HCT116 (cell line): Measurements from ENCODE around the gene CST8. TPM values are rescaled to one million over a fixed set of nuclear protein-coding genes. Genes with fewer than 3 reads are reported as not detected.

Source experiments
- ATAC-seq: fragments of 200-7000 bp; cut with Tn5 transposase; 2 replicates; pipeline ENCODE4 v1.9.1; 2020; ENCODE audit warnings: mild to moderate bottlenecking, moderate library complexity
- BruUV-seq: library from RNA; stranded (reverse); fragments of 400-500 nt; replicated peaks from 2 replicates; lab custom pipeline; 2021; lab: Mats Ljungman, UMichigan
- CTCF ChIA-PET: fragments of 300-600 bp; sonication (Branson Sonifier 250); formaldehyde crosslinking; loops from one replicate; lab custom pipeline; 2021; ENCODE audit warnings: antibody characterized with exemption; lab: Charles Lee
- POLR2A ChIA-PET: fragments of 300-600, 350-600 bp; sonication (Branson Sonifier 250); formaldehyde crosslinking; loops from one replicate; lab custom pipeline; 2021; ENCODE audit warnings: antibody characterized with exemption; lab: Charles Lee
- RAD21 ChIA-PET, 2 experiments: fragments of 300-600 bp; sonication (Branson Sonifier 250); formaldehyde crosslinking; loops; one replicate each; lab custom pipeline; 2023; ENCODE audit warnings: low total read pairs in 2 of 2; ENCODE audit not compliant: uncharacterized antibody in 2 of 2, unreplicated experiment in 2 of 2, low non-redundant PET in 1 of 2; lab: Charles Lee
- DNase-seq: peaks from one replicate; pipeline ENCODE4 v3.0.0-alpha.2; 2010; ENCODE audit warnings: low read depth, low spot score
- H2AFZ ChIP-seq: fragments of 200-600 bp; shearing (Covaris generic), sonication (generic); 2 replicates; pipeline ENCODE4 v1.6.1; 2017; ENCODE audit warnings: low read depth, mixed run types, mixed read lengths, antibody characterized with exemption, low read length; ENCODE audit not compliant: poor library complexity, severe bottlenecking
- H3K27ac ChIP-seq: 2 replicates; pipeline ENCODE4 v1.5.1; 2012; ENCODE audit warnings: low read depth, low read length
- H3K27me3 ChIP-seq: fragments of 200-600 bp; sonication (generic); 2 replicates; pipeline ENCODE4 v1.6.1; 2016; ENCODE audit warnings: mixed run types, low read length, mixed read lengths; ENCODE audit not compliant: insufficient read depth
- H3K36me3 ChIP-seq, 2 experiments: fragments of 200-500 bp in 1 of 2; fragments of 200-600 bp in 1 of 2; sonication (Bioruptor generic) in 1 of 2; sonication (generic) in 1 of 2; 2 replicates each; pipeline versions ENCODE4 v1.5.1 to v1.6.1; 2014 to 2016; ENCODE audit warnings: low read length in 2 of 2, inconsistent platforms in 1 of 2, mixed read lengths in 1 of 2, mixed run types in 1 of 2; ENCODE audit not compliant: insufficient read depth in 2 of 2, control insufficient read depth in 1 of 2
- H3K4me1 ChIP-seq, 2 experiments: fragments of 200-600 bp in 1 of 2; sonication (generic) in 1 of 2; 2 replicates each; pipeline versions ENCODE4 v1.5.1 to v1.6.1; 2012 to 2017; ENCODE audit warnings: low read length in 2 of 2, inconsistent platforms in 1 of 2, mild to moderate bottlenecking in 1 of 2, mixed read lengths in 1 of 2, mixed run types in 1 of 2, moderate library complexity in 1 of 2; ENCODE audit not compliant: insufficient read depth in 2 of 2, control insufficient read depth in 1 of 2
- H3K4me2 ChIP-seq: fragments of 200-600 bp; sonication (generic); 2 replicates; pipeline ENCODE4 v1.6.1; 2017; ENCODE audit warnings: mixed run types, low read length, mixed read lengths
- H3K4me3 ChIP-seq, 2 experiments: fragments of 200-600 bp in 1 of 2; sonication (generic) in 1 of 2; replicated peaks in 1 of 2; 2 replicates each; pipeline ENCODE4 v1.5.1; 2011 to 2016; ENCODE audit warnings: low read length in 2 of 2, control low read depth in 1 of 2, low read depth in 1 of 2, mild to moderate bottlenecking in 1 of 2, mixed read lengths in 1 of 2, mixed run types in 1 of 2
- H3K79me2 ChIP-seq: fragments of 200-600 bp; sonication (generic); 2 replicates; pipeline ENCODE4 v1.6.1; 2017; ENCODE audit warnings: mild to moderate bottlenecking, mixed run types, low read length, moderate library complexity, mixed read lengths; ENCODE audit not compliant: insufficient read depth
- H3K9ac ChIP-seq: fragments of 200-600 bp; sonication (generic); 2 replicates; pipeline ENCODE4 v1.6.1; 2016; ENCODE audit warnings: low read length, mixed read lengths
- H3K9me2 ChIP-seq: fragments of 200-600 bp; sonication (generic), shearing (Covaris generic); 2 replicates; pipeline ENCODE4 v1.6.1; 2017; ENCODE audit warnings: mixed run types, mild to moderate bottlenecking, moderate library complexity; ENCODE audit not compliant: insufficient read depth
- H3K9me3 ChIP-seq, 2 experiments: fragments of 200-500 bp in 1 of 2; fragments of 200-600 bp in 1 of 2; sonication (Bioruptor generic) in 1 of 2; sonication (generic) in 1 of 2; 2 replicates each; pipeline ENCODE4 v1.6.1; 2014 to 2017; ENCODE audit warnings: low read length in 2 of 2, mixed read lengths in 2 of 2, inconsistent platforms in 1 of 2, low read depth in 1 of 2, mild to moderate bottlenecking in 1 of 2, mixed run types in 1 of 2, moderate library complexity in 1 of 2; ENCODE audit not compliant: control insufficient read depth in 1 of 2, insufficient read depth in 1 of 2
- H4K20me1 ChIP-seq: fragments of 200-600 bp; sonication (generic), shearing (Covaris generic); 2 replicates; pipeline ENCODE4 v1.6.1; 2017; ENCODE audit warnings: mixed run types, mild to moderate bottlenecking, moderate library complexity; ENCODE audit not compliant: insufficient read depth
- CBX3 ChIP-seq: IDR thresholded peaks from 2 replicates; pipeline ENCODE4 v1.6.1; 2012; ENCODE audit warnings: low read depth
- CEBPB ChIP-seq: IDR thresholded peaks from 2 replicates; pipeline ENCODE4 v1.6.1; 2012; ENCODE audit warnings: low read depth
- EZH2 ChIP-seq: fragments of 200-600 bp; sonication (generic); IDR thresholded peaks from 2 replicates; pipeline ENCODE4 v1.6.1; 2017; ENCODE audit warnings: antibody characterized with exemption, mixed run types
- EZH2phosphoT487 ChIP-seq: fragments of 200-600 bp; IDR thresholded peaks from 2 replicates; pipeline ENCODE4 v1.6.1; 2018; ENCODE audit warnings: antibody characterized with exemption, borderline replicate concordance
- MAX ChIP-seq: IDR thresholded peaks from 2 replicates; pipeline ENCODE4 v1.6.1; 2012
- POLR2A ChIP-seq: IDR thresholded peaks from 2 replicates; pipeline ENCODE4 v1.7.0; 2011; ENCODE audit warnings: borderline replicate concordance; ENCODE audit not compliant: insufficient read depth, insufficient read length; ENCODE audit errors: extremely low read depth
- POLR2AphosphoS5 ChIP-seq: IDR thresholded peaks from 2 replicates; pipeline ENCODE4 v1.6.1; 2011; ENCODE audit warnings: mild to moderate bottlenecking, low read depth, low read length, moderate library complexity
- SIN3A ChIP-seq: IDR thresholded peaks from 2 replicates; pipeline ENCODE4 v1.6.1; 2012; ENCODE audit warnings: low read depth
- SP1 ChIP-seq: IDR thresholded peaks from 2 replicates; pipeline ENCODE4 v1.6.1; 2012; ENCODE audit warnings: low read depth
- SRF ChIP-seq: IDR thresholded peaks from 2 replicates; pipeline ENCODE4 v1.6.1; 2012; ENCODE audit warnings: low read depth
- TCF7L2 ChIP-seq: IDR thresholded peaks from 2 replicates; pipeline ENCODE4 v1.7.0; 2011; ENCODE audit warnings: borderline replicate concordance, inconsistent platforms; ENCODE audit not compliant: insufficient read depth, insufficient read length; ENCODE audit errors: extremely low read depth
- ZBTB33 ChIP-seq: IDR thresholded peaks from 2 replicates; pipeline ENCODE4 v1.6.1; 2011; ENCODE audit warnings: mild to moderate bottlenecking, low read length, moderate library complexity; ENCODE audit not compliant: insufficient replicate concordance; ENCODE audit errors: extremely low read depth
- ZFX ChIP-seq: fragments of 450-650 bp; IDR thresholded peaks from 2 replicates; pipeline ENCODE4 v1.6.1; 2017
- ZNF274 ChIP-seq: fragments of 200-500 bp; sonication (Bioruptor generic); IDR thresholded peaks from 2 replicates; pipeline ENCODE4 v1.6.1; 2014; ENCODE audit warnings: mild to moderate bottlenecking, low read depth, low read length, inconsistent platforms
- intact Hi-C: fragments of 100-400 bp; cut with micrococcal nuclease; formaldehyde crosslinking; loops from 2 replicates; pipeline ENCODE4 v1.10.0; 2022
- total RNA-seq: library from RNA; stranded (reverse); gene quantifications from one replicate; pipeline ENCODE4 v1.2.1, GENCODE V29; 2021; ENCODE audit not compliant: unreplicated experiment

Gene CST8
- total RNA-seq, 1 experiment from 2014 or later: not detected

- Histone ChIP-seq H3K4me2 (no peak overlapping the region), H3K27ac (no peak overlapping the region), H3K9ac (no peak overlapping the region), H3K36me3 (no peaks in the 10 kb centered on the region), H3K27me3 (no peaks in the 10 kb centered on the region), H3K9me3 (no peaks in the 10 kb centered on the region), H3K4me3 (no peak overlapping the region), H3K9me2 (no peaks in the 10 kb centered on the region), H4K20me1 (no peaks in the 10 kb centered on the region), H3K79me2 (no peaks in the 10 kb centered on the region), H3K4me1 (no peaks in the 10 kb centered on the region), H2AFZ (no peak overlapping the region)
- BruUV-seq: no TSS peak
- ChIA-PET POLR2A (no interaction called here), RAD21 (no interaction called here), CTCF (no interaction called here)
- TF ChIP-seq POLR2A (no peak), SP1 (no peak), MAX (no peak), CBX3 (no peak), ZBTB33 (no peak), POLR2AphosphoS5 (no peak), SIN3A (no peak), EZH2 (no peak), ZNF274 (no peak), TCF7L2 (no peak), EZH2phosphoT487 (no peak), CEBPB (no peak), ZFX (no peak), SRF (no peak)
- intact Hi-C loops: no loop called here
- no peak for ATAC-seq
- no peak for DNase-seq
Measured at GRCh38 chr20:23488996-23489395, 1.9 kb upstream of the CST8 start.
